Motor neuron (in vitro differentiated cells): Measurements from ENCODE around the gene RPS6KA3. TPM values are rescaled to one million over a fixed set of nuclear protein-coding genes. Genes with fewer than 3 reads are reported as not detected.

Experiments
- ATAC-seq, 8 experiments: fragments of 200-7000 bp; cut with Tn5 transposase; replicated peaks in 6 of 8; 2 replicates each; pipeline ENCODE4 v1.8.0; 2021; ENCODE audit warnings: mild to moderate bottlenecking in 8 of 8, moderate library complexity in 8 of 8
- H3K27ac ChIP-seq, 2 donors: fragments of 250-450 bp; sonication (Bioruptor Pico); 2 replicates each; pipeline ENCODE4 v1.9.0; 2021; ENCODE audit warnings: antibody characterized with exemption in 2 of 2, mild to moderate bottlenecking in 2 of 2, moderate library complexity in 1 of 2
- H3K4me1 ChIP-seq, 2 donors: fragments of 250-450 bp; sonication (Bioruptor Pico); replicated peaks in 1 of 2; 2 replicates each; pipeline ENCODE4 v1.6.1; 2021; ENCODE audit warnings: antibody characterized with exemption in 2 of 2, mild to moderate bottlenecking in 2 of 2, moderate library complexity in 1 of 2
- H3K4me3 ChIP-seq, 5 donors: fragments of 250-450 bp; sonication (Bioruptor Pico); 2 replicates each; pipeline ENCODE4 v1.9.0; 2021; ENCODE audit warnings: antibody characterized with exemption in 5 of 5, mild to moderate bottlenecking in 5 of 5, moderate library complexity in 4 of 5
- whole genome bisulfite sequencing, 10 experiments: fragments of 450-650 bp; shearing (Covaris generic); methylation state at CpG; one replicate each; pipeline ENCODE4 v1.0.0; 2022; 5-methylcytosine and 5-hydroxymethylcytosine counted together
- in situ Hi-C, 9 experiments: fragments of 400-800 bp; cut with MboI; loops; one replicate each; pipeline ENCODE4 v1.15.0; 2021; ENCODE audit warnings: low sequenced_read_pairs in 9 of 9, low pct_unique_long_range_greater_than_20kb in 2 of 9; ENCODE audit not compliant: unreplicated experiment in 9 of 9
- total RNA-seq, 8 experiments: library from RNA; unstranded; fragments of 300-600 nt; gene quantifications; 2 replicates each; pipeline versions ENCODE4 v1.2.3 to v1.2.4, GENCODE V29; 2022

The RPS6KA3 gene
- total RNA-seq, 8 experiments from 2014 or later, result 9.1 to 38.7 (median 18.2) TPM

GRCh38 chrX:20280938-20281337 lies 14.2 kb upstream of the RPS6KA3 start:
- no peak overlapping the region for H3K27ac ChIP-seq
- H3K4me3 ChIP-seq, result no peak overlapping the region
- no peak for ATAC-seq
- in situ Hi-C loops, result no loop called here
- 15 to 92% (median 60%) methylated on average over 1 to 4 of the region's 4 CpGs; no CpG with 5 or more reads in 3 of the 10 experiments for WGBS, 10 experiments
- H3K4me1 ChIP-seq, result no peaks in the 10 kb centered on the region

- no peak overlapping the region for H3K4me3 ChIP-seq
- in situ Hi-C loops, result loop anchor here in 3 of 9 experiments (25.0 kb wide), 1 partner anchor 163 kb away; no protein-coding TSS in a partner anchor
- no peak for ATAC-seq
- WGBS, 10 experiments, result 0 to 38% (median 0%) methylated on average over 1 of the region's 1 CpG; no CpG with 5 or more reads in 7 of the 10 experiments
- H3K27ac ChIP-seq, result no peak overlapping the region
- no peaks in the 10 kb centered on the region for H3K4me1 ChIP-seq
These were observed 7.4 kb upstream of the RPS6KA3 start for GRCh38 chrX:20274121-20274520.

GRCh38 chrX:20271730-20272129 lies 5.0 kb upstream of the RPS6KA3 start:
- no peak for ATAC-seq
- Histone ChIP-seq H3K4me1 (no peaks in the 10 kb centered on the region), H3K27ac (no peak overlapping the region), H3K4me3 (no peak overlapping the region)
- WGBS, 10 experiments, result 33% methylated on average over 1 of the region's 1 CpG; no CpG with 5 or more reads in 9 of the 10 experiments
- in situ Hi-C loops, result loop anchor here in 3 of 9 experiments (25.0 kb wide), 1 partner anchor 166 kb away; no protein-coding TSS in a partner anchor

GRCh38 chrX:20271186-20271585 lies 4.5 kb upstream of the RPS6KA3 start:
- no peak for ATAC-seq
- in situ Hi-C loops, result loop anchor here in 3 of 9 experiments (25.0 kb wide), 1 partner anchor 166 kb away; no protein-coding TSS in a partner anchor
- H3K27ac ChIP-seq, result no peak overlapping the region
- H3K4me1 ChIP-seq, result no peaks in the 10 kb centered on the region
- 50 to 100% (median 83%) methylated on average over 1 of the region's 1 CpG; no CpG with 5 or more reads in 7 of the 10 experiments for WGBS, 10 experiments
- H3K4me3 ChIP-seq, result no peak overlapping the region

- no peak overlapping the region for H3K4me3 ChIP-seq
- no peak for ATAC-seq
- in situ Hi-C loops, result loop anchor here in 3 of 9 experiments (25.0 kb wide), 1 partner anchor 167 kb away; no protein-coding TSS in a partner anchor
- WGBS, 10 experiments, result 17 to 100% (median 35%) methylated on average over 1 of the region's 1 CpG; no CpG with 5 or more reads in 6 of the 10 experiments
- no peaks in the 10 kb centered on the region for H3K4me1 ChIP-seq
- no peak overlapping the region for H3K27ac ChIP-seq
These were observed 3.8 kb upstream of the RPS6KA3 start for GRCh38 chrX:20270562-20270890.

GRCh38 chrX:20269848-20270561 lies 3.3 kb upstream of the RPS6KA3 start:
- no peak overlapping the region for H3K4me3 ChIP-seq
- H3K27ac ChIP-seq, result no peak overlapping the region
- no peaks in the 10 kb centered on the region for H3K4me1 ChIP-seq
- 14 to 100% (median 78%) methylated on average over 1 to 3 of the region's 4 CpGs; no CpG with 5 or more reads in 4 of the 10 experiments for WGBS, 10 experiments
- in situ Hi-C loops, result loop anchor here in 3 of 9 experiments (25.0 kb wide), 1 partner anchor 167 kb away; no protein-coding TSS in a partner anchor
- no peak for ATAC-seq

- peak in 1 of 8 experiments; percentile 1 for ATAC-seq
- H3K4me3 ChIP-seq, result peak overlapping the region; percentile 50 to 81 (median 64)
- peaks cover 6 to 11% of the 10 kb centered on the region in 2 donors for H3K4me1 ChIP-seq
- in situ Hi-C loops, result loop anchor here in 3 of 9 experiments (25.0 kb wide), 1 partner anchor 169 kb away; no protein-coding TSS in a partner anchor
- 57% methylated on average over 16 of the region's 54 CpGs; no CpG with 5 or more reads in 9 of the 10 experiments for WGBS, 10 experiments
- H3K27ac ChIP-seq, result no peak overlapping the region
These were observed 1.4 kb upstream of the RPS6KA3 start for GRCh38 chrX:20267931-20268701.

GRCh38 chrX:20267607-20267930 lies 860 bp upstream of the RPS6KA3 start:
- in situ Hi-C loops, result loop anchor here in 3 of 9 experiments (25.0 kb wide), 1 partner anchor 170 kb away; no protein-coding TSS in a partner anchor
- Histone ChIP-seq H3K4me1 (peaks cover 6 to 12% of the 10 kb centered on the region in 2 donors), H3K27ac (no peak overlapping the region), H3K4me3 (peak overlapping the region; percentile 50 to 81 (median 64))
- WGBS, 10 experiments, result no CpG with 5 or more reads among the region's 14 CpGs
- ATAC-seq, result no peak

- peak; percentile 17 to 62 (median 50) for ATAC-seq
- peaks cover 6 to 12% of the 10 kb centered on the region in 2 donors for H3K4me1 ChIP-seq
- H3K27ac ChIP-seq, result peak overlapping the region; percentile 81 to 83
- H3K4me3 ChIP-seq, result peak overlapping the region; percentile 50 to 81 (median 64)
- in situ Hi-C loops, result loop anchor here in 3 of 9 experiments (25.0 kb wide), 1 partner anchor 171 kb away; no protein-coding TSS in a partner anchor
- WGBS, 10 experiments, result 24% methylated on average over 4 of the region's 75 CpGs; no CpG with 5 or more reads in 9 of the 10 experiments
These were observed 705 bp downstream of the RPS6KA3 start for GRCh38 chrX:20265726-20266681.

GRCh38 chrX:20265221-20265725 lies 1.4 kb downstream of the RPS6KA3 start:
- H3K4me3 ChIP-seq, result peak overlapping the region; percentile 50 to 81 (median 64)
- 8 to 28% methylated on average over 8 to 15 of the region's 26 CpGs; no CpG with 5 or more reads in 8 of the 10 experiments for WGBS, 10 experiments
- H3K27ac ChIP-seq, result peak overlapping the region in 1 of 2 donors; percentile 17
- peaks cover 6 to 12% of the 10 kb centered on the region in 2 donors for H3K4me1 ChIP-seq
- in situ Hi-C loops, result loop anchor here in 3 of 9 experiments (25.0 kb wide), 1 partner anchor 172 kb away; no protein-coding TSS in a partner anchor
- ATAC-seq, result peak; percentile 18 to 45 (median 32)

- Histone ChIP-seq H3K4me3 (peak overlapping the region in 1 of 5 donors; percentile 64), H3K4me1 (peaks cover 6 to 12% of the 10 kb centered on the region in 2 donors)
- in situ Hi-C loops, result loop anchor here in 3 of 9 experiments (25.0 kb wide), 1 partner anchor 174 kb away; no protein-coding TSS in a partner anchor
These were observed 3.2 kb downstream of the RPS6KA3 start for GRCh38 chrX:20263474-20263873.

More at GRCh38 chrX:20263474-20263873, 3.2 kb downstream of the RPS6KA3 start:
- no peak overlapping the region for H3K27ac ChIP-seq
- WGBS, 10 experiments, result 0% methylated on average over 1 to 2 of the region's 2 CpGs; no CpG with 5 or more reads in 6 of the 10 experiments
- ATAC-seq, result no peak
